HG03575 (cell line): Measurements from ENCODE around the gene DHRS1.
A peak's percentile ranks its signal among the peaks of the same experiment; 100 is the strongest.

Experiments used
- ATAC-seq: cut with Tn5 transposase; IDR thresholded peaks from one replicate; pipeline ENCODE4 v1.9.1; 2021; ENCODE audit not compliant: unreplicated experiment, insufficient number of reproducible peaks, low FRiP score; ENCODE audit errors: extremely low read depth

Gene DHRS1

DNA sequence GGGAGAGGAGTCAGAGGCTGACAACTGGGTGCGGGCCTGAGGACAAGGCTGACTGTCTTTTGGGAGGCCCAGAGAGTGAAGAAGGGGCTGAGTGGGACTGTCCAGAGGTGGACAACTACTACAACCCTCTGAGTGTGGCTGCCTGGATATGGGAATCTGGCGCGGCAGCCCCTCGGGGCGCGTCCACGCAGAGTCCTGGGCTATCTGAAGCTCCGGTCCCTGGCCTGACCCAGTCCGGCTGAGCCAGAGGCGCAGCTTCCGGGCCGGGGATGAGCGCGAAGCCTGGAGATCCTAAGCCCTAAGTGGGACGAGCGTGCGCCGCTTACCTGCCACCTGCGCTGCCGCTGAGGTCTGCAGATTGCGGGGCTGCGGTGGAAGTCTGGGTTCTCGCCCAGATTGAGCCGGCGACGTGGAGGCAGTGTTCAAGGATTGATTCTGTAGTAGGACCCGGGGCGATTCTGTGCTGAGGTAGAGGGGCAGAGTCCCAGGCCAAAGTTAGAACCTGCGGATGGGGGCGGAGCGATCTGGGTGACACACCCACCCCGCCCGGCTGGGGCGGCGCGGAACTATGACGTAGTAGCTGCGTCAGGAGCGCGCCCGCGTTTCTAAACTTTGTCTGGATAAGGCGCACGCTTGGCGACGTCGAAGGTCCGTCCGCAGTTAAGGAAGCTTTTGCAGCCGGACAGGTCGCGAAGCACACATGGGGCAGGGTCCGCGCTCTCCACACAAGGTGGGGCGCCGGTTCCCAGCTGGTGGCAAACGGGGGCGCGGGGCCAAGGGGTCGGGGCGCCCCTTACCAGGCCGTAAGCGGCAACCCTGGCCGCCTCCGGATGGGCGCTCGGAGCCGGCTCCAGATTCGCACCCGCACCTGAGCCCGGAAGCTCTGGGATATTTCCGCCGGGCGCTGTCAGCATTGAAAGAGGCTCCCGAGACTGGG, at the start of gene DHRS1, which contains the start of gene NOP9:
Gene DHRS1, minus strand, starts transcription at position 526 of the 937 bp plus-strand sequence. CDS start 674 bp downstream, outside the sequence.
Gene NOP9, plus strand, starts transcription at position 596 of the 937 bp plus-strand sequence. Its CDS starts 105 bp downstream, at position 701.
- ATAC-seq: no peak

DNA sequence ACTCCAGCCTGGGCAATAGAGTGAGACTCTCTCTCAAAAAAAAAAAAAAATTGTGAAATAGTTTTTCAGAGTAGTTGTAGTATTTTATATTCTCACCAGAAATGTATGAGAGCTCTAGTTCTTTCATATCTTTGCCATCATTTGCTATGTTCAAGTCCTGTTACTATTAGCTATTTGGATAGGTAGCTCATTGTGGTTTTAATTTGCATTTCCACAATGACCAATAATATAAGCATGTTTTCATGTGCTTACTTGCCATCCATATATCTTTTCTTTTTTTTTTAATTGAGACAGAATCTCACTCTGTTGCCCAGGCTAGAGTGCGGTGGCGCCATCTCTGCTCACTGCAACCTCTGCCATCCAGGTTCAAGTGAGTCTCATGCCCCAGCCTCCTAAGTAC, 48.6 kb upstream of the DHRS1 start:
- no peak for ATAC-seq

DNA sequence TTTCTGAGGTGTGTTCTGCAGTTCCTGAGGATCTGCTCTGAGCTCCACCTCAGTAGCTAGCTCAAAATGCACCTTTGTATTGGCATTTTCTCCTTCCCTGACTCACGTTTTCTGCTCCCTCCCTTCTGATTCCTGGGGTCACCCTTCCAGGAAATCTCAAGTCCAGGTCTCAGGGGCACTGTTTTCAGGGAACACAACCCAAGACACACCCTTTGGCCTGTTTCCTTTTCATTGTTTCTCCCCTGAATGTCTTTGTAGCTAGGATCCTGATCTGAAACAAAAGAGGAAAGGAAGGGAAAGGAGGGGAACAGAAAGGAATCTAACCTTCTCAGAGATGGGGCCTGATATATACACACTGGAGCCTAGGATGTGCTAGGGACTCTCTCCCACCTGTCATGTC, 47.6 kb upstream of the DHRS1 start:
- ATAC-seq: no peak

- ATAC-seq: no peak
Measured at GRCh38 chr14:24343795-24344660, 44.4 kb upstream of the DHRS1 start.

DNA sequence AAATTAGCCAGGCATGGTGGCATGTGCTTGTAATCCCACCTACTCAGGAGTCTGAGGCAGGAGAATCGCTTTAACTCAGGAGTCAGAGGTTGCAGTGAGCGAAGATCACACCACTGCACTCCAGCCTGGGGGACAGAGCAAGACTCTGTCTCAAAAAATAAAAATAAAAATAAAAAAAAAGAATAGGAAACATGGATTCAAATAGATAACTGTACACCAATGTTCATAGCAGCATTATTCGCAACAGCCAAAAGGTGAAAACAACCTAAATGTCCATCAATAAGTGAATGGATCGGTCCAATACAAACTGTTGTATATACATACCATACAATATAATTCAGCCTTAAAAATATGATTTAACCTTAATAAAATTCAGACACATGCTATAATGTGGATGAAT, 43.3 kb upstream of the DHRS1 start:
- ATAC-seq: no peak

DNA sequence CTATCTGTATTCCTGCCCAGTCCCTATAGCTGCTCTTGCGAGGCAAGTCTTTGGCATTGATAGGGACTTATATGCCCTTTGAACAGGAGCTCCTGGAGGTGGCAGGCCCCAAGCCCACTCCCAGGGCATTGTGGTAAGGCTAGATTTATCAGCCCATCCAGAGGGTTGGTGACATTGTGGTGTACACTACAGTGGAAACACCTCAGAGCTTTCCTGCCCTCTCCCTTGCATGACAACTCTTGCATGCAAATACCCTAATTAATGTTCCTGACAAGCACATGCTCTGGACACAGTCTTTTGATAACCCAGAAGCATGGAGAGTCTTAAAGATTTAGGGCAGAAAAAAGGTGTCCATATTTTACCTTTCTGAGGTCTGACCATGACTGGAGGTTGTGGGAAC, 41.0 kb upstream of the DHRS1 start:
- no peak for ATAC-seq

DNA sequence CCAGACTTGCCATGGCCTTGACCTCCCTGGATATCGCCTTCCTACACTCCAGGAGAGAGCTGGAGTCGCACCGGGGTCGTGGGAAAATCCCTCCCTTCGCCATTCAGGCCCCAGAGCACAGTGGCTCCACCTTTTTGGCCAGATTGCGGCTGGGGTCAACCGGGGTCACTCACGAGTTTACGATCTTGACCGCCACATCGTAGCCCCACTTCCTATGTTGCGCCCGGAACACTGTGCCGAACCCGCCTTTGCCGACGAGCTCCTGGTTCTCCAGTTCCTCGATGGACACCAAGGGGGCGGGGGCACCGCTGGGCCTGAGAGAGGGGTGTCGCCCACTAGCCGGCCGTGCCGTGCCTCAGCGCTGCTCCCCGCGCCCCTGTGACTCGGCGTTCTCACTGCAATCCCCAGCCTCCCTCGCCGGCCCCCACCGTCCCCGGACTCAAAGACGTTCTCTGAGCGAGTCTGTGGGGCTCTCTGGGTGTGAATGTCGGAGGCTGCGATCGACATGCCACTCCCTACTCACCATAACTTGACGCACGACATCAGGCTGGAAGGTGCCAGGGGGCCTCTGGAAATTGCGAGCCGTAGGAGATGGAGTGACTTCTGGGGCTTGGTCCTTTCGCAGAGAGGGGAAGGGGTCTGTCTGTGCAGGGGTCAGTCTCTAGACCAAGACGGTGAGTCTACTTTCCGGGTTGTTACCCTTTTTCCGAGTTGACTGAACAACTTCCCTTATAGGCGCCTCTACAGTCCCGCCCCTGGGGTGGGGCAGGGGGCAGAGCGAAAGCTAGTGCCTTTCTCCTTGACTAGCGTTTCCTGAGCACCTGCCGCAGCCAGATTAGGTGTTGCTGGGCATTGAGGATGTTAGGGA, 39.9 kb upstream of the DHRS1 start, which contains the start of gene RIPK3:
Gene RIPK3, minus strand, starts transcription at position 708 of the 868 bp plus-strand sequence. Its CDS starts 165 bp downstream, at position 543.
- no peak for ATAC-seq

DNA sequence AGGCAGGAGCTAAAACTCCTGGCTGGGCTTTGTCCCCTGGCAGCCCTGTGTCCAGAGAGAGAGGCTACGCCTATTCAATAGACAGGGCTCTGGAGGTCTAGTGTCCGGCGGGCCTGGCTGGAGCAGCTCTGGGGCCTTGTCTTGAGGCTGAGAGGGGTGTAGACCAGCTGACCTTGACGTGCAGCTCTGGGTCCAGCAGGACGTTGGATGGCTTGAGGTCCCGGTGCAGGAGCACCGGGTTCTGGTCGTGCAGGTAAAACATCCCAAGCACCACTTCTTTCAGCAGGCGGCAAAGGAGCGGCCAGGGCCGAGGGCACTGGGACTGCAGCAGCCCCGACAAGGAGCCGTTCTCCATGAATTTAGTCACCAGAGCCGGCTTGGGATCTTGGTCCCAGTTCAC, 39.3 kb upstream of the DHRS1 start:
- no peak for ATAC-seq

DNA sequence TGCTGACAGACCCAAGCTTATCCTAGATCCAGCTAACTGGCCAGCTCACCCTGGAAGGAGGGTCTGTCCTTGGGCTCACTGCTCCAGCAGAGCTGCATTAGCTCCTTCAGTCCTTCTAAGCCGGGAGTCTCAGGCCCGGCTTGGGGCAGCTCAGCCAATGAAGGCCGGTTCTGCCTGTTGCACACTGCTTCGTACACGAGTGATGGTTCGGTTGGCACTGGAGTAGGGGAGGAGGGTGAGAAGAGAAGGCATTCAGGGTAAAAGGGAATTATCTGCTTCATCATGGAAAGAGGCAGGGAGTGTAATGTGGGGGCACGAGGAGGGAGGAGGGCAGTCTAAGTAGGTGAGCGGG, 38.2 kb upstream of the DHRS1 start:
- ATAC-seq: no peak

- no peak for ATAC-seq
Measured at GRCh38 chr14:24337144-24337823, 37.7 kb upstream of the DHRS1 start.

DNA sequence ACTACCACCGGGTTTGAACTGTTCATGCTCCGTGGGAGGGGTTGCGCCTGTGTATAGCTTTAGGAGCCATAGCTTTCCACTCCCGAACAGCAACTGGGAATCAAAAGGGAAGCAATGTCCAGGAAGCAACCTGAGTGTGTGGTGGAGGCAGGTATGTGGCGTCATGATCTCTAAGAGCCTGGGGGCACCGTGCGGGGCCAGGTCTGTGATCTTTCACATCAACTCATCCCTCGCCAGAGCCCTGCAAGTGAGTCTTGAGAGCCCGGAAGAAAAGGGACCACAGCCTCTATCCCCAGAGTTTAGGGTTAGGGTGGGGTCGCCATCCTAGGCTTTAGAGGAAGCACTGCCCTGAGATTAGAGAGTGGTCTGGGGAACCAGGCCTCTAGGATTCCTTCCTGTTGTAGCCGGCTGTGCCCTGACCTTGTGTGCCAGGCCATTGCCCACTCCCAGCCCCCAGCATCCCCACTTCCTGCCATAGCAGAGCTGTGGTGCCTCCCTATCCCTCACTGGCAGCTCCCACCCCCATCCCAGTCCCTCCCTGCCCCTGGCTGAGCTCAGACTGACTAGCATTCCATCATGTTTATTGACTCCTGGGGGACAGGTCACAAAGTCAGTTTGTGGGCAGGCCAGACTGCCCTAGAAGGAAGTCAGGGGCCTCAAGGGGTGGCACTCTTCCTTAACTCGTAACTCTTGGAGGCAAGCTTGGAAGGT, 36.0 kb upstream of the DHRS1 start:
- ATAC-seq: no peak

GRCh38 chr14:24334431-24335291, 35.1 kb upstream of the DHRS1 start, which contains the start of gene ADCY4:
Gene ADCY4 (minus strand): TSS chr14:24335071. CDS start chr14:24334652, 419 bp downstream.
- ATAC-seq: no peak

GRCh38 chr14:24332268-24332993, 32.9 kb upstream of the DHRS1 start:
- peak; percentile 70 for ATAC-seq

GRCh38 chr14:24331731-24332267, 32.2 kb upstream of the DHRS1 start:
- ATAC-seq: no peak

GRCh38 chr14:24330973-24331674, 31.5 kb upstream of the DHRS1 start:
- no peak for ATAC-seq
